Activated CD8-positive, alpha-beta memory T cell treated with anti-CD3 and anti-CD28 coated beads, Interleukin-2, amount 50 U/mL, for 1 hour (primary cell): ENCODE results near the gene CCDC38.

Source experiments
- DNase-seq: peaks from one replicate; pipeline ENCODE4 v3.0.0-alpha.2; 2020; ENCODE audit errors: extremely low read depth

CCDC38 gene

DNA sequence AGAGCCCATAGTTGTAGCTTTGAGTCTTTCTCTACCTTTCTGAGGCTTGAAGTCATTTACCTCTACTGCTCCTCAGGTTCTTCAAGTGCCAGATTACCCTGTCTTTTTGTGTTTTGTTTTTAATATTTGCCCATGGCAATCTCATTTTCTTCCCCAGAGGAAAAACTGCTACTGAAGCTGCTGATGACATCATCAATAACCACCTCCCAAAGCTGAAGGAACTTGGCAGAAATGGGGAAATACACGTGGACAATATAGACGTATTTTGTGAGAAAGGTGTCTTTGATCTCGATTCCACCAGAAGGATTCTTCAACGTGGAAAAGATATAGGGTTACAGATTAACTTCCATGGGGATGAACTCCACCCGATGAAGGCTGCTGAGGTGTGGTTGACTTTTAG, 17.8 kb upstream of the CCDC38 start:
- no peak for DNase-seq

- DNase-seq: no peak
Observed at GRCh38 chr12:95959107-95959506, 16.7 kb upstream of the CCDC38 start.

DNA sequence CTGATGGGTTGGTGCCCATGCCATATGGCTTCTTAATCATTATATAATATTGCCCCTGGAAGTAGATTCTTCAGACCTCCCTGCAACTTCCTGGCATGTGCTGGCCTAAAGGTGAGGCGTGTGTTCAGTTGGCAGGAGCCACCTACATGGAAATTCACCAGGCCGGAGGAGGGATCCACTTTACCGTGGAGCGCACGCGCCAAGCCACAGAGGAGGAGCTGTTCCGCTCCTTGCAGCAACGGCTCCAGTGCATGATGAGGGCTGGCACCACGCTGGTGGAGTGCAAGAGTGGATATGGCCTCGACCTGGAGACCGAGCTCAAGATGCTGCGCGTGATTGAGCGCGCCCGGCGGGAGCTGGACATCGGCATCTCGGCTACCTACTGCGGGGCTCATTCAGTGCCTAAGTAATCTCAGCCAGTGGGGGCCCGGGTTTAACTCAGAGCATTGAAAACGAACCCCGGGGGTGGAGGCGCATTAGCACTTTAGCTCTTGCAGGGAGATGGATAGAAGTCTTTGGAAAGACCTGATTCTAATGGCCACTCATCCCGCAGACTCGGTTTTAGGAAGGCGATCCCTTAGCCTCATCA, 14.2 kb upstream of the CCDC38 start:
- DNase-seq: no peak

GRCh38 chr12:95955549-95956159, 13.2 kb upstream of the CCDC38 start:
- DNase-seq: no peak

DNA sequence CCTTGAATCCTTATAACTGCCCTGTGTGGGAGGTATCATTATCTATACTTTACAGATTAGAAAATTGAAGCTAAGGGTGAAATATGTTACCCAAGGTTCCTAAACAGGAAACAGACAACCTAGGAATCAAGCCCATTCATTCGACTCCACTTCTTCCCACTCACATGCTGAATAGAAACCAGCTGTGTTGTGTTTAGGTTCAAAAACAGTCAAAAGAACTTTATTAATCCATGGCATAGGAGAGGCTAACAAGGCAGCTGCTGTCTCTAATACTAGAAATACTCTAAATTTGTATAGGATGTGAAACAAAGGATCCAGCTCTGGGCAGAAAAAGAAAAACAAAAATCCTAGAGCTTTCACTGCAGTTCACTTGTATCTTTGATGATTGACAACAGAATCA, 10.6 kb upstream of the CCDC38 start:
- no peak for DNase-seq

DNA sequence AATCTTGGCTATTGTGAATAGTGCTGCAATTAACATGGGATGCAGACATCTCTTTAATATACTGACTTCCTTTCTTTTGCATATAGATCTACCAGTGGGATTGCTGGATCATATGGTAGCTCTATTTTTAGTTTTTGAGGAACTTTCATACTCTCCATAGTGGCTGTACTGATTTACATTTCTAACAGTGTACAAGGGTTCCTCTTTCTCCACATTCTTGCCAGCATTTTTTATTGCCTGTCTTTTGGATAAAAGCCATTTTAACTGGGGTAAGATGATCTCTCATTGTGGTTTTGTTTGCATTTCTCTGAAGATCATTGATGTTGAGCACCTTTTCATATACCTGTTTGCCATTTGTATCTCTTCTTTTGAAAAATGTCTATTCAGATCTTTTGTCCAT, 9.1 kb upstream of the CCDC38 start:
- DNase-seq: no peak

- DNase-seq: no peak
Observed at GRCh38 chr12:95949477-95950206, 7.2 kb upstream of the CCDC38 start.

DNA sequence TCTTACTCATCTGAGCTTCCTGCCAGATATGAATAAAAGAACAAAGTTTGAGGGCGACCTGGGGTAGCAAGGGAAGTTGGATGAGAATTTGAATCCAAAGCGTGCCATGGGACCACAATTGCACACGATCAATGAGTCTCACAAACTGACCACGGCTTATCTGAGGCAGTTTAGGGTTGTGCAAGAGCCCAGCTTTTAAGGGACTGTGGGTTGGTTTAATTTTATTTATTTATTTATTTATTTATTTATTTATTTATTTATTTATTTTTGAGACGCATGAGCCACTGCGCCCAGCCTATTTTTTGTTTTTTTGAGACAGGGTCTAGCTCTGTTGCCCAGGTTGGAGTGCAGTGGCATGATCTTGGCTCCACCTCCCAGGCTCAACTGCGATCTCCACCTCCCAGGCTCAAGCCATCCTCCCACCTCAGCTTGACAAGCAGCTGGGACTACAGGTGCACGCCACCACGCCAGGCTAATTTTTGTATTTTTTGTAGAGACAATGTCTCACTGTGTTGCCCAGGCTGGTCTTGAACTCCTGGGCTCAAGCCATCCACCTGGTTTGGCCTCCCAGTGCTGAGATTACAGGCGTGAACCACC, 1.8 kb upstream of the CCDC38 start:
- no peak for DNase-seq

GRCh38 chr12:95943330-95943842, 972 bp upstream of the CCDC38 start, which contains the start of gene AMDHD1:
Gene AMDHD1, plus strand, starts transcription at chr12:95943331. Its CDS starts 68 bp downstream, at chr12:95943399.
- DNase-seq: no peak

DNA sequence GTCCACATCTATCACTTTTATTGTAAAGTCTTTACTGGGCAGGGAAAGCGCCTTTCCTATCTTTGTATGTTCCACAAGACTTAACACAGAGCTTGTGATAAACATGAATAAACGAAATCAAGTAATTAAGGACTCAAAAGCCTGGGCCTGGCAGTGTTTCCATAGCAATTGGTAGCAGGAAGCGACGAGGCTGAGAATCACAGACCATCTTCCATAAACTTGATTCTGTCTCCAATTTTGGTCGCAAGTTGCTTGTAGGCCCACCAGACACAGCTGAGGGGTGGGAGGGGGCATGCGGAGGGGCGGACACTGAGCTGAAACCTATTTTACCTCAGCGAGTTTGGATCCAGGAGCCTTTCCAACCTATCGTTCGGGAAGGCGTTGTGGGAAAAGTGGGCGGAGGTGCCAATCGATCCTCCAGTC, 302 bp downstream of the CCDC38 start:
- no peak for DNase-seq

DNA sequence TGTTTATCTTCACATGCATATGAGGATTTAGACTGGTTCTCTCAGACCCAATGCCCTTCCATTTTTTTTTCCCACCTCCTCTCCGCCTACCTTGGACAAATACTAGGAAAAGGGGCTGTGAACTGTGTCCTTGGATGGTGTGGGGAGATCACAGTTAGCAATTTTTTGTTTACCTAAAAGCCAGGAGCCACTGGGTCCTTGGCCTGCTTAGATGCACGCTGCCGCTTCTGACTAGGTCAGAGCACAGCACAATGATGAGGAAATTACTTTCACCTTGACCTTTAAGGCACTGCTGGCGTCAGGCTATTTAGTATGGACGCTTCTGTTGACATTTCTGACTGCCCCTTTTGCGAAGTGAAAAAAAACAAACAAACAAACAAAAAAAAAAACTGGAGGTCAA, 1.9 kb downstream of the CCDC38 start:
- DNase-seq: no peak

DNA sequence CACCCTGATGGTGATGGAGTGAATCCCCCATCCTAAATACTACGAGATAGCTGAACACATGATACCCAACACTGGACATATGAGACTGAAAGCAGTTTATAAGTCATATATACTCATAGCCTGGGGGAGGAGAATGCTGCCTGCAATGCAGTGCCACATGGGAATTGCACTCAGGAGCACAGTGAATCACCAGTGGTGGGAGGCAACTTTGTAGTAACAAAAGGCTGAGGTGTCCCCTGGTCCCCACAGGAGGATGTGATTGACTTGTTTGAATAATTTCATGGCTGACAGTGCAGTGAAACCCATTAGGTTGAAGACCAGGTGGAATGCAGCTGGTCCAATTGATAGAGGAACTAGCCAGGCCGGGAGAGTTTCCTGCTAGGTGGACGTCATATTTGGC, 20.2 kb downstream of the CCDC38 start:
- no peak for DNase-seq

GRCh38 chr12:95919110-95919509, 23.3 kb downstream of the CCDC38 start:
- DNase-seq: no peak

GRCh38 chr12:95918194-95918993, 24.0 kb downstream of the CCDC38 start:
- no peak for DNase-seq

- DNase-seq: no peak
Observed at GRCh38 chr12:95909871-95910270, 32.5 kb downstream of the CCDC38 start.

DNA sequence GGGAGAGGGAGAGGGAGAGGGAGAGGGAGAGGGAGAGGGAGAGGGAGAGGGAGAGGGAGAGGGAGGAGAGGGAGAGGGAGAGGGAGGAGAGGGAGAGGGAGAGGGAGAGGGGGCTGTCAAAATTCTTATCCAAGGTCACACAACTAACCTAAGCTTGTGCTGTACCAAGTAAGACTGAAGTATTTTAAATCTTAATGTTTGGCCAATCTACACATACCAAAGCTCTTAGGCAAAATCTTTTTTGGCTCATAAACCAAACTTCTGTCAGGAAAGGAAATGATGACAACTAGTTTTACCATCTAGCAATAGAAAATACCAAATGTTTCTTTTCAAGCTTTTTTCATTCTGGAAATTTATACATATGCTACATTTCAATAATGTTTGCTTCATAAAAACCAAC, 33.8 kb downstream of the CCDC38 start:
- no peak for DNase-seq

GRCh38 chr12:95898081-95898480, 44.3 kb downstream of the CCDC38 start:
- no peak for DNase-seq

DNA sequence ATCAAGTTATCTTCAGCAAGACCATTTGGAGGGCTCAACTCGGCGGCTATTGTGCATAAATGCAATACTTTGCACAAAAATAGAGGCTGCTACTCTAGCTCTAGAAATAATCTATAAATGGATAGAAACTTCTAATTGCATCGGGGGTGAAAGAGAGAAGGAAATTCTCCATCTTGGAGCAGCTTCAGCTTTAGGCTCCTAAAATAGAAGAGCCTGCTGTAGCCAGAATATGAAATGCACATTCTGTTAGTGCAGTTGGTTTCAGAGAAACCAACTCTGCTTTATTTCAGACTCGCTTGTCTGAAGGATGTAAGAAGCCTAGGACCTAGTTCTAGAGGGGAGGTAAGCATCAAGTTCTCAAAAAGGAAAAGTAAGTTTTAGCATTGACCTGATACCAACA, 45.6 kb downstream of the CCDC38 start:
- no peak for DNase-seq

- no peak for DNase-seq
Observed at GRCh38 chr12:95890958-95891357, 51.5 kb downstream of the CCDC38 start.

DNA sequence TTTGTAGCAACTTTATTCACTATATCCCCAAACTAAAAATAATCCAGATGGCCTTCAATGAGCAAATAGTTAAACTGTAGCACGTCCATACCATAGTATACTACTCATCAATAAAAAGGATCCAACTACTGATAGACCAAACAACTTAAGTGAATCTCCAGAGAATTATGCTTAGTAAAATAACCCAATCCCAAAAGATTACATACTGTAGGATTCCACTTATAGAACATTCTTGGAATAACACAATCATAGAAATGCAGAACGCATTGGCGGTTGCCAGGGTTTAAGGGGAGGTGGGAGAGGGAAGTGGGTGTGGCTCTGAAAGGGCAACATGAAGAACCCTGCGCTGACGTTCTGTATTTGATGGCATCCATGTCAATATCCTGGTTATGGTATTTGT, 55.1 kb downstream of the CCDC38 start:
- DNase-seq: no peak

DNA sequence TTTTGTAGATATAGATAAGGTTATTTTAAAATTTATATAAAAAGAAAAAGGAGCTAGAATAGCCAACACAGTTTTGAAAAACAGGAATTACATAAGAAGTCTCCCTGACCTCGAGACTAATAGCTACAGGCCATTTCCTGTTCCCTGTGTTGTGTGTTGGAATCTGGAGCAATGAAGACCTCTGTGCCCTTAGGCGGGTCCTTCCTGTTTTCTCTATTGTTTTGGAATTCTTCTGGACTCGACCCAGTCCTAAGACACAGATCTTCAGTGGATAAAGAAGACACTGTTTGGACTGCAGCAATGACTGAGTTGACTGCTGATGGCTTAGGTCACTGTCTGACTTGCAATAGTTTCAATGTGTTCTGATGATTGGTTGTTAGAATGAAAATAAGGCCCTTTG, 57.4 kb downstream of the CCDC38 start:
- DNase-seq: no peak

GRCh38 chr12:95882873-95883272, 59.5 kb downstream of the CCDC38 start:
- DNase-seq: no peak
